ENCODE results near the gene BCORL1. TPM values are rescaled to one million over a fixed set of nuclear protein-coding genes. Genes with fewer than 3 reads are reported as not detected.

The BCORL1 gene
- total and polyA plus RNA-seq, 2 of the 8 experiments (the other 6 are each of a cell fraction or from before 2014, with no cell fraction given), result 1.4 to 6.2 TPM

DNA sequence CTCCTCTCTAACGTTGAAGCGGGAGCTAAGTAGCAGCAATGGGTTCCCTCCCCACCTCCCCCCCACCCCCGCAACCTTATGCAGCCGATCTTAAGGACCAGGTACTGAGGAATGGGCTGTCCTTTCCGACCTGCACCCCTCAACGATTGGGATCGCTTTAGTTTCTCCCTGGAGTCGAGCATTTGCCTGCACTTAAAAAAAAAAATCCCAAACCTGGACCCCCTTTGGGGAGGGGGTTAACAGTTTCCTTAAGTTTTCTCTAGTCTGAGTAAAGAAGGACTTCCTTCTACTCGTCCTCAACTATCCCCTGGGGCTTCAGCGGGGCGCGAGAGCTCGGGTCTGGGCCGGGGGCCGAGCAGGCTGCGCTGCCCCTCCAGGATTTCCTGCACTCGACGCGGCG is 25.7 kb upstream of the BCORL1 start (continued):
- TF ChIP-seq, protein P1, sequence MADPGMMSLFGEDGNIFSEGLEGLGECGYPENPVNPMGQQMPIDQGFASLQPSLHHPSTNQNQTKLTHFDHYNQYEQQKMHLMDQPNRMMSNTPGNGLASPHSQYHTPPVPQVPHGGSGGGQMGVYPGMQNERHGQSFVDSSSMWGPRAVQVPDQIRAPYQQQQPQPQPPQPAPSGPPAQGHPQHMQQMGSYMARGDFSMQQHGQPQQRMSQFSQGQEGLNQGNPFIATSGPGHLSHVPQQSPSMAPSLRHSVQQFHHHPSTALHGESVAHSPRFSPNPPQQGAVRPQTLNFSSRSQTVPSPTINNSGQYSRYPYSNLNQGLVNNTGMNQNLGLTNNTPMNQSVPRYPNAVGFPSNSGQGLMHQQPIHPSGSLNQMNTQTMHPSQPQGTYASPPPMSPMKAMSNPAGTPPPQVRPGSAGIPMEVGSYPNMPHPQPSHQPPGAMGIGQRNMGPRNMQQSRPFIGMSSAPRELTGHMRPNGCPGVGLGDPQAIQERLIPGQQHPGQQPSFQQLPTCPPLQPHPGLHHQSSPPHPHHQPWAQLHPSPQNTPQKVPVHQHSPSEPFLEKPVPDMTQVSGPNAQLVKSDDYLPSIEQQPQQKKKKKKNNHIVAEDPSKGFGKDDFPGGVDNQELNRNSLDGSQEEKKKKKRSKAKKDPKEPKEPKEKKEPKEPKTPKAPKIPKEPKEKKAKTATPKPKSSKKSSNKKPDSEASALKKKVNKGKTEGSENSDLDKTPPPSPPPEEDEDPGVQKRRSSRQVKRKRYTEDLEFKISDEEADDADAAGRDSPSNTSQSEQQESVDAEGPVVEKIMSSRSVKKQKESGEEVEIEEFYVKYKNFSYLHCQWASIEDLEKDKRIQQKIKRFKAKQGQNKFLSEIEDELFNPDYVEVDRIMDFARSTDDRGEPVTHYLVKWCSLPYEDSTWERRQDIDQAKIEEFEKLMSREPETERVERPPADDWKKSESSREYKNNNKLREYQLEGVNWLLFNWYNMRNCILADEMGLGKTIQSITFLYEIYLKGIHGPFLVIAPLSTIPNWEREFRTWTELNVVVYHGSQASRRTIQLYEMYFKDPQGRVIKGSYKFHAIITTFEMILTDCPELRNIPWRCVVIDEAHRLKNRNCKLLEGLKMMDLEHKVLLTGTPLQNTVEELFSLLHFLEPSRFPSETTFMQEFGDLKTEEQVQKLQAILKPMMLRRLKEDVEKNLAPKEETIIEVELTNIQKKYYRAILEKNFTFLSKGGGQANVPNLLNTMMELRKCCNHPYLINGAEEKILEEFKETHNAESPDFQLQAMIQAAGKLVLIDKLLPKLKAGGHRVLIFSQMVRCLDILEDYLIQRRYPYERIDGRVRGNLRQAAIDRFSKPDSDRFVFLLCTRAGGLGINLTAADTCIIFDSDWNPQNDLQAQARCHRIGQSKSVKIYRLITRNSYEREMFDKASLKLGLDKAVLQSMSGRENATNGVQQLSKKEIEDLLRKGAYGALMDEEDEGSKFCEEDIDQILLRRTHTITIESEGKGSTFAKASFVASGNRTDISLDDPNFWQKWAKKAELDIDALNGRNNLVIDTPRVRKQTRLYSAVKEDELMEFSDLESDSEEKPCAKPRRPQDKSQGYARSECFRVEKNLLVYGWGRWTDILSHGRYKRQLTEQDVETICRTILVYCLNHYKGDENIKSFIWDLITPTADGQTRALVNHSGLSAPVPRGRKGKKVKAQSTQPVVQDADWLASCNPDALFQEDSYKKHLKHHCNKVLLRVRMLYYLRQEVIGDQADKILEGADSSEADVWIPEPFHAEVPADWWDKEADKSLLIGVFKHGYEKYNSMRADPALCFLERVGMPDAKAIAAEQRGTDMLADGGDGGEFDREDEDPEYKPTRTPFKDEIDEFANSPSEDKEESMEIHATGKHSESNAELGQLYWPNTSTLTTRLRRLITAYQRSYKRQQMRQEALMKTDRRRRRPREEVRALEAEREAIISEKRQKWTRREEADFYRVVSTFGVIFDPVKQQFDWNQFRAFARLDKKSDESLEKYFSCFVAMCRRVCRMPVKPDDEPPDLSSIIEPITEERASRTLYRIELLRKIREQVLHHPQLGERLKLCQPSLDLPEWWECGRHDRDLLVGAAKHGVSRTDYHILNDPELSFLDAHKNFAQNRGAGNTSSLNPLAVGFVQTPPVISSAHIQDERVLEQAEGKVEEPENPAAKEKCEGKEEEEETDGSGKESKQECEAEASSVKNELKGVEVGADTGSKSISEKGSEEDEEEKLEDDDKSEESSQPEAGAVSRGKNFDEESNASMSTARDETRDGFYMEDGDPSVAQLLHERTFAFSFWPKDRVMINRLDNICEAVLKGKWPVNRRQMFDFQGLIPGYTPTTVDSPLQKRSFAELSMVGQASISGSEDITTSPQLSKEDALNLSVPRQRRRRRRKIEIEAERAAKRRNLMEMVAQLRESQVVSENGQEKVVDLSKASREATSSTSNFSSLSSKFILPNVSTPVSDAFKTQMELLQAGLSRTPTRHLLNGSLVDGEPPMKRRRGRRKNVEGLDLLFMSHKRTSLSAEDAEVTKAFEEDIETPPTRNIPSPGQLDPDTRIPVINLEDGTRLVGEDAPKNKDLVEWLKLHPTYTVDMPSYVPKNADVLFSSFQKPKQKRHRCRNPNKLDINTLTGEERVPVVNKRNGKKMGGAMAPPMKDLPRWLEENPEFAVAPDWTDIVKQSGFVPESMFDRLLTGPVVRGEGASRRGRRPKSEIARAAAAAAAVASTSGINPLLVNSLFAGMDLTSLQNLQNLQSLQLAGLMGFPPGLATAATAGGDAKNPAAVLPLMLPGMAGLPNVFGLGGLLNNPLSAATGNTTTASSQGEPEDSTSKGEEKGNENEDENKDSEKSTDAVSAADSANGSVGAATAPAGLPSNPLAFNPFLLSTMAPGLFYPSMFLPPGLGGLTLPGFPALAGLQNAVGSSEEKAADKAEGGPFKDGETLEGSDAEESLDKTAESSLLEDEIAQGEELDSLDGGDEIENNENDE (IDR thresholded peaks at IDR 0.05; ENCODE audit: insufficient replicate concordance, low read length), result no peak
- TF ChIP-seq SP2 (IDR thresholded peaks at IDR 0.05; ENCODE audit: low read length) (no peak), RFX5 (IDR thresholded peaks at IDR 0.05; ENCODE audit: borderline replicate concordance, low read depth, low read length) (no peak), SP1 (IDR thresholded peaks at IDR 0.05; ENCODE audit: low read depth, low read length) (no peak), RNF2 (IDR thresholded peaks at IDR 0.05; ENCODE audit: borderline replicate concordance, low read depth, low read length, missing control alignments, poor library complexity, severe bottlenecking) (no peak), JUND (IDR thresholded peaks at IDR 0.05; ENCODE audit: low read length) (no peak), NRF1 (IDR thresholded peaks at IDR 0.05; ENCODE audit: low read depth, low read length) (no peak)
- TF ChIP-seq, protein P2, sequence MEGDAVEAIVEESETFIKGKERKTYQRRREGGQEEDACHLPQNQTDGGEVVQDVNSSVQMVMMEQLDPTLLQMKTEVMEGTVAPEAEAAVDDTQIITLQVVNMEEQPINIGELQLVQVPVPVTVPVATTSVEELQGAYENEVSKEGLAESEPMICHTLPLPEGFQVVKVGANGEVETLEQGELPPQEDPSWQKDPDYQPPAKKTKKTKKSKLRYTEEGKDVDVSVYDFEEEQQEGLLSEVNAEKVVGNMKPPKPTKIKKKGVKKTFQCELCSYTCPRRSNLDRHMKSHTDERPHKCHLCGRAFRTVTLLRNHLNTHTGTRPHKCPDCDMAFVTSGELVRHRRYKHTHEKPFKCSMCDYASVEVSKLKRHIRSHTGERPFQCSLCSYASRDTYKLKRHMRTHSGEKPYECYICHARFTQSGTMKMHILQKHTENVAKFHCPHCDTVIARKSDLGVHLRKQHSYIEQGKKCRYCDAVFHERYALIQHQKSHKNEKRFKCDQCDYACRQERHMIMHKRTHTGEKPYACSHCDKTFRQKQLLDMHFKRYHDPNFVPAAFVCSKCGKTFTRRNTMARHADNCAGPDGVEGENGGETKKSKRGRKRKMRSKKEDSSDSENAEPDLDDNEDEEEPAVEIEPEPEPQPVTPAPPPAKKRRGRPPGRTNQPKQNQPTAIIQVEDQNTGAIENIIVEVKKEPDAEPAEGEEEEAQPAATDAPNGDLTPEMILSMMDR (IDR thresholded peaks at IDR 0.05; ENCODE audit: control extremely low read depth in 1 of 3, insufficient read depth in 1 of 3, low read depth in 1 of 3, low read length in 3 of 3), result no peak
